Measurements from ENCODE around the gene ASTN2.
A peak's percentile ranks its signal among the peaks of the same experiment; 100 is the strongest.

- TF ChIP-seq, protein P1, sequence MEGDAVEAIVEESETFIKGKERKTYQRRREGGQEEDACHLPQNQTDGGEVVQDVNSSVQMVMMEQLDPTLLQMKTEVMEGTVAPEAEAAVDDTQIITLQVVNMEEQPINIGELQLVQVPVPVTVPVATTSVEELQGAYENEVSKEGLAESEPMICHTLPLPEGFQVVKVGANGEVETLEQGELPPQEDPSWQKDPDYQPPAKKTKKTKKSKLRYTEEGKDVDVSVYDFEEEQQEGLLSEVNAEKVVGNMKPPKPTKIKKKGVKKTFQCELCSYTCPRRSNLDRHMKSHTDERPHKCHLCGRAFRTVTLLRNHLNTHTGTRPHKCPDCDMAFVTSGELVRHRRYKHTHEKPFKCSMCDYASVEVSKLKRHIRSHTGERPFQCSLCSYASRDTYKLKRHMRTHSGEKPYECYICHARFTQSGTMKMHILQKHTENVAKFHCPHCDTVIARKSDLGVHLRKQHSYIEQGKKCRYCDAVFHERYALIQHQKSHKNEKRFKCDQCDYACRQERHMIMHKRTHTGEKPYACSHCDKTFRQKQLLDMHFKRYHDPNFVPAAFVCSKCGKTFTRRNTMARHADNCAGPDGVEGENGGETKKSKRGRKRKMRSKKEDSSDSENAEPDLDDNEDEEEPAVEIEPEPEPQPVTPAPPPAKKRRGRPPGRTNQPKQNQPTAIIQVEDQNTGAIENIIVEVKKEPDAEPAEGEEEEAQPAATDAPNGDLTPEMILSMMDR (conservative IDR thresholded peaks at IDR 0.05 in 1 of 2, IDR thresholded peaks at IDR 0.05 in 1 of 2; ENCODE audit: extremely low read depth in 1 of 2, insufficient read depth in 1 of 2, low read depth in 1 of 2, low read length in 2 of 2): peak in 1 of 2 donors; percentile 25
- TF ChIP-seq EZH2 (IDR thresholded peaks at IDR 0.05; ENCODE audit: borderline replicate concordance, low read length): no peak
Measured at GRCh38 chr9:117114768-117115167, 300.1 kb downstream of the ASTN2 start.
